Neural progenitor cell (in vitro differentiated cells): ENCODE data around the gene FBXO34. TPM values are rescaled to one million over a fixed set of nuclear protein-coding genes. Genes with fewer than 3 reads are reported as not detected.
A peak's percentile ranks its signal among the peaks of the same experiment; 100 is the strongest.

ENCODE experiments used
- DNase-seq: peaks from one replicate; pipeline ENCODE4 v3.0.0-alpha.2; 2016; ENCODE audit warnings: low spot score
- H2AFZ ChIP-seq: fragments of 200-600 bp; sonication (generic); replicated peaks from 2 replicates; pipeline ENCODE4 v1.6.1; 2016; ENCODE audit warnings: antibody characterized with exemption
- H3F3A ChIP-seq: fragments of 200-600 bp; sonication (generic); 2 replicates; pipeline ENCODE4 v1.6.1; 2016; ENCODE audit warnings: antibody characterized with exemption, low read depth
- H3K27ac ChIP-seq: fragments of 200-600 bp; sonication (generic); 2 replicates; pipeline ENCODE4 v1.5.1; 2016; ENCODE audit warnings: mild to moderate bottlenecking
- H3K27me3 ChIP-seq: fragments of 200-600 bp; sonication (generic); 2 replicates; pipeline ENCODE4 v1.6.1; 2016; ENCODE audit warnings: mild to moderate bottlenecking, moderate library complexity
- H3K36me3 ChIP-seq: fragments of 200-600 bp; sonication (generic); 2 replicates; pipeline ENCODE4 v1.5.1; 2016
- H3K4me1 ChIP-seq: fragments of 200-600 bp; sonication (generic); 2 replicates; pipeline ENCODE4 v1.6.1; 2016; ENCODE audit warnings: mixed run types
- H3K4me2 ChIP-seq: fragments of 200-600 bp; sonication (generic); 2 replicates; pipeline ENCODE4 v1.6.1; 2016
- H3K4me3 ChIP-seq: fragments of 200-600 bp; sonication (generic); 2 replicates; pipeline ENCODE4 v1.5.1; 2016
- H3K79me2 ChIP-seq: fragments of 200-600 bp; sonication (generic); 2 replicates; pipeline ENCODE4 v1.6.1; 2016; ENCODE audit warnings: low read depth
- H3K9ac ChIP-seq: fragments of 200-600 bp; sonication (generic); 2 replicates; pipeline ENCODE4 v1.6.1; 2016
- H3K9me3 ChIP-seq: fragments of 200-600 bp; sonication (generic); 2 replicates; pipeline ENCODE4 v1.5.1; 2016; ENCODE audit warnings: low read depth
- H4K20me1 ChIP-seq: fragments of 200-600 bp; sonication (generic); 2 replicates; pipeline ENCODE4 v1.6.1; 2016; ENCODE audit warnings: low read depth
- H3K27ac Mint-ChIP-seq: 3 replicates; pipeline ENCODE4 v1.8.0; 2021; ENCODE audit warnings: mixed read lengths
- H3K27me3 Mint-ChIP-seq: 2 replicates; pipeline ENCODE4 v1.8.0; 2022; ENCODE audit warnings: low read depth, mild to moderate bottlenecking, inconsistent platforms, moderate library complexity, mixed read lengths; ENCODE audit not compliant: insufficient read depth
- H3K36me3 Mint-ChIP-seq: 3 replicates; pipeline ENCODE4 v1.8.0; 2021; ENCODE audit warnings: mixed read lengths
- H3K4me1 Mint-ChIP-seq: 3 replicates; pipeline ENCODE4 v1.8.0; 2021; ENCODE audit warnings: mixed read lengths
- H3K4me3 Mint-ChIP-seq: 3 replicates; pipeline ENCODE4 v1.8.0; 2021; ENCODE audit warnings: mild to moderate bottlenecking, moderate library complexity, mixed read lengths
- H3K9me3 Mint-ChIP-seq: 3 replicates; pipeline ENCODE4 v1.8.0; 2020; ENCODE audit warnings: mixed read lengths
- CTCF ChIP-seq: fragments of 200-600 bp; sonication (generic); IDR thresholded peaks from 2 replicates; pipeline ENCODE4 v1.5.1; 2017; ENCODE audit warnings: antibody characterized with exemption, mild to moderate bottlenecking
- EZH2 ChIP-seq: fragments of 200-600 bp; sonication (generic); IDR thresholded peaks from 2 replicates; pipeline ENCODE4 v1.6.1; 2017; ENCODE audit warnings: antibody characterized with exemption, mild to moderate bottlenecking, moderate library complexity
- EZH2phosphoT487 ChIP-seq: fragments of 200-600 bp; sonication (generic); IDR thresholded peaks from 2 replicates; pipeline ENCODE4 v1.6.1; 2017; ENCODE audit warnings: antibody characterized with exemption
- total RNA-seq: library from RNA; depleted of rRNA; stranded (reverse); fragments of >200 nt; gene quantifications from 2 replicates; pipeline ENCODE4 v1.2.3, GENCODE V29; 2015; ENCODE audit warnings: low replicate concordance

The FBXO34 gene
- total RNA-seq, 1 donor from 2014 or later = 23.2 TPM

GRCh38 chr14:55353686-55354467 is 82.7 kb downstream of the FBXO34 start:
- no peak overlapping the region for H2AFZ ChIP-seq
- H3K4me1 Mint-ChIP-seq = no peaks in the 10 kb centered on the region
- no peak overlapping the region for H3K9ac ChIP-seq
- H3K4me3 Mint-ChIP-seq = no peak overlapping the region
- H3K27me3 Mint-ChIP-seq = no peaks in the 10 kb centered on the region
- peaks cover 4% of the 10 kb centered on the region for H3K36me3 Mint-ChIP-seq
- no peak overlapping the region for H3K27ac ChIP-seq
- H3K27me3 ChIP-seq = no peaks in the 10 kb centered on the region
- H3K4me1 ChIP-seq = no peaks in the 10 kb centered on the region
- H4K20me1 ChIP-seq = no peaks in the 10 kb centered on the region
- H3K4me3 ChIP-seq = no peak overlapping the region
- no peaks in the 10 kb centered on the region for H3K36me3 ChIP-seq
- no peaks in the 10 kb centered on the region for H3K9me3 ChIP-seq
- no peak for DNase-seq
- peaks cover 9% of the 10 kb centered on the region for H3F3A ChIP-seq
- H3K9me3 Mint-ChIP-seq = no peaks in the 10 kb centered on the region
- no peak for TF ChIP-seq EZH2phosphoT487
- TF ChIP-seq CTCF = no peak
- no peak for TF ChIP-seq EZH2
- no peak overlapping the region for H3K27ac Mint-ChIP-seq
- H3K79me2 ChIP-seq = no peaks in the 10 kb centered on the region
- H3K4me2 ChIP-seq = no peak overlapping the region

- H3K27me3 Mint-ChIP-seq = no peaks in the 10 kb centered on the region
- H3K4me1 Mint-ChIP-seq = no peaks in the 10 kb centered on the region
- peaks cover 9% of the 10 kb centered on the region for H3F3A ChIP-seq
- H2AFZ ChIP-seq = no peak overlapping the region
- no peaks in the 10 kb centered on the region for H3K79me2 ChIP-seq
- TF ChIP-seq EZH2phosphoT487 = no peak
- peak; percentile 71 for TF ChIP-seq CTCF
- H3K4me2 ChIP-seq = no peak overlapping the region
- peaks cover 6% of the 10 kb centered on the region for H3K36me3 Mint-ChIP-seq
- H4K20me1 ChIP-seq = no peaks in the 10 kb centered on the region
- H3K27me3 ChIP-seq = no peaks in the 10 kb centered on the region
- H3K9me3 Mint-ChIP-seq = no peaks in the 10 kb centered on the region
- H3K27ac ChIP-seq = no peak overlapping the region
- H3K4me3 Mint-ChIP-seq = no peak overlapping the region
- no peaks in the 10 kb centered on the region for H3K4me1 ChIP-seq
- H3K9me3 ChIP-seq = no peaks in the 10 kb centered on the region
- no peak overlapping the region for H3K4me3 ChIP-seq
- H3K36me3 ChIP-seq = no peaks in the 10 kb centered on the region
- H3K9ac ChIP-seq = no peak overlapping the region
- H3K27ac Mint-ChIP-seq = no peak overlapping the region
- peak; percentile 78 for DNase-seq
Measured at GRCh38 chr14:55354500-55354899, 83.3 kb downstream of the FBXO34 start.

GRCh38 chr14:55355922-55356321 is 84.7 kb downstream of the FBXO34 start:
- H3K4me3 ChIP-seq = no peak overlapping the region
- Mint-ChIP-seq H3K4me3 (no peak overlapping the region), H3K27ac (no peak overlapping the region), H3K36me3 (peaks cover 3% of the 10 kb centered on the region), H3K9me3 (no peaks in the 10 kb centered on the region), H3K4me1 (no peaks in the 10 kb centered on the region), H3K27me3 (no peaks in the 10 kb centered on the region)
- no peaks in the 10 kb centered on the region for H3K79me2 ChIP-seq
- no peaks in the 10 kb centered on the region for H3K27me3 ChIP-seq
- TF ChIP-seq EZH2phosphoT487 (no peak), EZH2 (no peak), CTCF (no peak)
- H3K4me1 ChIP-seq = no peaks in the 10 kb centered on the region
- H3F3A ChIP-seq = peaks cover 9% of the 10 kb centered on the region
- no peak overlapping the region for H3K27ac ChIP-seq
- H3K9me3 ChIP-seq = no peaks in the 10 kb centered on the region
- no peak overlapping the region for H3K9ac ChIP-seq
- DNase-seq = no peak
- no peaks in the 10 kb centered on the region for H3K36me3 ChIP-seq
- H4K20me1 ChIP-seq = no peaks in the 10 kb centered on the region
- no peak overlapping the region for H3K4me2 ChIP-seq
- no peak overlapping the region for H2AFZ ChIP-seq
